AG08396 (cell line): Measurements from ENCODE around the gene NLN.
"Not testable (repeated sequence)": the region's sequence is repeated elsewhere in the genome, so short reads cannot be mapped to it uniquely, and the experiment has no call there.

Source experiments
- DNase-seq: peaks from one replicate; pipeline ENCODE4 v3.0.0; 2012; ENCODE audit warnings: low spot score, mixed read lengths

NLN gene

DNA sequence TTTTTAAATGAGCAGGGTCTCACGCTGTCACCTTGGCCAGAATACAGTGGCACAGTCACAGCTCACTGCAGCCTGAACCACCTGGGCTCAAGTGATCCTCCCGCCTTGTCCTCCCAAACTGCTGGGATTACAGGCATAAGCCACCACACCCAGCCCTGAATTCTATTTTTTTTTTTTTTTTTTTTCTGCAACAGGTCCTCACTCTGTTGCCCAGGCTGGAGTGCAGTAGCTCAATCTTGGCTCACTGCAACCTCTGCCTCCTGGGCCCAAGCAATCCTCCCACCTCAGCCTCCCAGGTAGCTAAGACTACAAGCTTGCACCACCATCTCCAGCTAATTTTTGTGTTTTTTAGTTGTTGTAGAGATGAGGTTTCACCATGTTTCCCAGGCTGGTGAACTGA is 51.0 kb downstream of the NLN start:
- not testable (repeated sequence) for DNase-seq

DNA sequence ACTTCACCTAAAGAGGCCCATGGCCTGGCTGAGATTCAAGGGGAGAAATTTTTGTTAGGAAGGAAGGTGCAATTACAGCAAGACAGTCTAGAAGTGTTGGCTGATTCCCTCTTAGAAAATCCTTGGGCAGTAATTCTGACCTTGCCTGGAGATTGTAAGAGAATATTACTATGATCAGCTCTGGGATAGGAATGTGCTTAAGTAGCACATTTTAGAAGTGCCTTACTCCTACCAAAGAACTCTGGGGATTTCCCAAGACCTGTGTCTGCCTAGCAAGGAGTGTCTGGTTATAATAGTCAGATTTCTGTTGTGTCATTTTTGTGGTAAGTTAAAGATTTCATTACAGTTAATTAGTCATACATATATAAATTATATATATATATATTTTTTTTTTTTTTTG is 52.3 kb downstream of the NLN start:
- DNase-seq = peak; percentile 45

DNA sequence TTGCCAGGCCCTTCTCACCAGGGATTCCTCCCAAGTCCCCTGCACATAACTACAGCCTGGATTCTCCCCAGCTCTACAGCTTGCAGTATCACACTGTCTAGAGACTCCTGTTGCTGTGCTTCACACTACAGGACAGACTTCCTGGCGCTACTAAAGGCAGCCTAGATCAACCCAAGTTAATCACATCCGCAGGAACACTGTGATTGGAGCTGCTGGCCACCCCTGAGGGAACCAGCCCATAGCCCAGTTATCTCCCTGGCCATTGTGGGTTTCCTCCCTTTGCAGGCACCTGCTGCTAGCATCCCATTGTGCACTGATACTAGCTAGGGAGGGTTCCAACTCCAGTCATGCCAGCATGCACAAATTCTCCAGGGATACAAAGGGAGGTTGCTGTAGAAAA is 53.5 kb downstream of the NLN start:
- DNase-seq = no peak

DNA sequence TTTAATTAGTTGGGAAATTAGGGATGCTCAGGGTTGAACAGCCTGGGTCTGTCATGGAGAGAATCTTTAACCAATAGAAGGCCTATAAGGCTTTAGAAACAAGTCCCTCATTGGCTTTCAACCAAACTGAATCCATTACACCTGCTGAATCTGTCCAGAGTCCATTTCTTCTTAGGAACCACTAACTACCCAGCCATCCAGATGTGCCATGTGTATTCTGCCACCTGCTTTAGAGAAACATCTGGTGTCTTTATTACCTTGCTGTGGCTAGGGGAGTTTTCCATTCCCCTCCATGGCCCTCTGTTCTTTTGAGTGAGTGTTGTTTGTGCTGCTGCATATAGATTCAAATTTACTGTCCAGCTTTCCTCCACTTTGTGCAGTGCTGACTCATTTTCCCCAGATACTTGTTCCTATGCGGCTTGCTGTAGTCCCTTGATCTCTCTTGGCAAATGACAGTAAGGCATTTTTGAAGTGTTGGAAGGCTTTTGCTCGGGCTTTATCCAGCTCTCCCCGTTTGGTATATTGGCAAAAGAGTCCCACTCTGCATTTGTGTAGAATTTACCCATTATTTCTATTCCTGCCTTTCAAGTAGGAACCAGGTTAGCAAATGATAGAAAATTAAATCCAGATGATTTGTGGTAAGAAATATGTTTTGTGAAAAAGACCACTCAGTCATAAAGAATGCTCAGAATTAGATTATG is 54.6 kb downstream of the NLN start:
- DNase-seq = no peak

DNA sequence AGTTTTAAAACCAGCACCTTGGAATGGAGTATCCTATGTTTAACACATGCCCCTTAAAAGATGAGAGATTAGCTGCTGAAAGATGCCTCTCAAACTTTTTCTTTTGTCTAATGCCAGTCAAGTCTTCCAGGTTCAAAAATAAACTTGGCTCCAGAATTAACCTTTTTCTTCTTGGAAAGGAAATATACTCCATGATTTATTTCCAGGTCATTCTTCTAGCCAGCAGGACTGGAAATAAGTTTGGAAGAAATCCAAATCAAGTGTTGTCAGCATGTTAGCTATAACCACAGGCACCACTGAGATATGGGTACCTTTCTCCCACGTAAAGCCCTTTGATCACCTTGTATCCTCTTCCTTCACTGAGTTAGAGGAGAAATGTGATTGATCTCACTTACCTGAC is 56.1 kb downstream of the NLN start:
- no peak for DNase-seq

DNA sequence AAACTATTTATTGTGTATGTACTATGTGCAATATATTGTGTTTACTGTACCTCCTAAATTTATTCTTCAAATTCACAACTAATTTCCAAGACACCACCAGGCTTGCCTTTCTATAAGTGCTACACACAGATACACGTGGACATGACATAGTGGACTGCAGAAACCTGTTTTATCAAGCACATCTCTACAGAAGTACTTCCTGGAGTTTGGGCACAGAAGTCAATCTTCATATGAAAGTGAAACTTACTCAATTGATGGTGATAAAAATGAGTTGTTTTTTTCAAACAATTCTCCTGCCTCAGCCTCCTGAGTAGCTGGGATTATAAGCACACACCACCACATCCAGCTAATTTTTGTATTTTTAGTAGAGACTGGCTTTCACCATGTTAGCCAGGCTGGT is 57.6 kb downstream of the NLN start:
- no peak for DNase-seq

DNA sequence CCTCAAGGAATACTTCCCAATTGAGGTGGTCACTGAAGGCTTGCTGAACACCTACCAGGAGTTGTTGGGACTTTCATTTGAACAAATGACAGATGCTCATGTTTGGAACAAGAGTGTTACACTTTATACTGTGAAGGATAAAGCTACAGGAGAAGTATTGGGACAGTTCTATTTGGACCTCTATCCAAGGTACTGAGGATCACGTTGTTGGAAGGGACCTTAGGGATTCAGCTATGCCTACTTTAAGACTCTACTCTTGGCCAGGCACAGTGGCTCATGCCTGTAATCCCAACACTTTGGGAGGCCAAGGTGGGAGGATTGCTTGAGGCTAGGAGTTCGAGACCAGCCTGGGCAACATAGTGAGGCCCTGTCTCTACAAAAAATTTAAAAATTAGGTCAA is 66.3 kb downstream of the NLN start:
- not testable (repeated sequence) for DNase-seq

DNA sequence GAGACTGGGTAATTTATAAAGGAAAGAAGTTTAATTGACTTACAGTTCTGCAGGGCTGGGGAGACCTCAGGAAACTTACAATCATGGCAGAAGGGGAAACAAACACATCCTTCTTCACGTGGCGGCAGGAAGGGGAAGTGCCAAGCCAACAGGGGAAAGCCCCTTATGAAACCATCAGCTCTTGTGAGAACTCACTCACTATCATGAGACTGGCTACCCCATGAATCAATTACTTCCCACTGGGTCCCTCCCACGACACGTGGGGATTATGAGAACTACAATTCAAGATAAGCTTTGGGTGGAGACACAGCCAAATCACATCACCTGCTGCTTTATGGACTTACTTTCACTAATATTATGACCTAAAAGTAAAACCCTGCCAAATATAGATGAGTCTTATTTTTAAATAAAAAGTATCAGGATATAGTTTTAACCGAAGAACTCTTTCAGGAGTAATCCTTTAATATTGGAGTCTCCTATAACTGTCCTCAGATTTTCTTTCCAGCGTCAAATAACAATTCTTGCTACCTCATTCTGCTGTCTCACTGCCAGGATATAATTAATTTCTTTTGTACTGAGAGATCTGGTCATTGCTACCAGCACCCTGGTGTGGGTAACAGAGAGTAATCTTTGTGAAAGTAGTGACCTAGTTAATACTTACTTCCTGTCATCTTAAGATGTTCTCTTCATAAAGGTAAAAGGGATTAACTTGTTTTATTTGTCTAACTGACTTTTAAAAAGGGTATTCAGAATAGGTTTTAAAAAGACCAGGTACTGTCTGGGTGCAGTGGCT is 68.6 kb downstream of the NLN start:
- DNase-seq = no peak

DNA sequence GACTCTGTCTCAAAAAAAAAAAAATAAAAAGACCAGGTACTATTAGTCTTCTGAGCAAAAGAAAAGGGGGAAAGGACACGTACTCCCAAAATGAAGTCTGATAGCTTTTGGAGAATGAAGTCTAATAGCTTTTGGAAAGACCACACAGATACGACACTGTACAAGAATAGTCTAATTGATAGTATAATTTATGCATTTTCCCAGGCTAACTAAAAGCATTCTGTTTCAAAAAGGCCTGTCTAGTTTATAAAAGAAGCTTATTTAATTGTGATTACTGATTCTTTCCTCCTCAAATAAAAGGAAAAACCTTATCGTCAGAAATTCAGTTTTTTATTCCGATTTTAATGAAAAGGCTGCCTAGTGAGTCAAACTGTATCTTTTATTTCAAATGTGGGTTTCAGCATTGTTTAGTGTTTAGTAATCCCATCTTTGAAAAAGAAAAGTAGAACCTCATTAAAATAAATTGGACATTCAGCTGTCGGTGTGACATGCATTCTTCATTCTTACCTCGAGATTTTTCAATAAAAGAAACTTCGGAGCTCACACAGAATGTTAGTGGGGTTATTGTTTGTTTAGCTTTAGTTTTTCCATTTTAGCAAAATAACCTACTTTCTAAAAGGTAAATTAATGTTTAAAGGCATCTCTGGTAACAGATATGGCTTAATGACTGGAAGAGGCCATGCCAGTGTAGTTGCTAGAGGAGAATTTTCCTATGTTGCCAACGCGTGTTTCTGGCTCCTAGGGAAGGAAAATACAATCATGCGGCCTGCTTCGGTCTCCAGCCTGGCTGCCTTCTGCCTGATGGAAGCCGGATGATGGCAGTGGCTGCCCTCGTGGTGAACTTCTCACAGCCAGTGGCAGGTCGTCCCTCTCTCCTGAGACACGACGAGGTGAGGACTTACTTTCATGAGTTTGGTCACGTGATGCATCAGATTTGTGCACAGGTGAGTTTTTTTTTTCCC is 70.0 kb downstream of the NLN start:
- no peak for DNase-seq

DNA sequence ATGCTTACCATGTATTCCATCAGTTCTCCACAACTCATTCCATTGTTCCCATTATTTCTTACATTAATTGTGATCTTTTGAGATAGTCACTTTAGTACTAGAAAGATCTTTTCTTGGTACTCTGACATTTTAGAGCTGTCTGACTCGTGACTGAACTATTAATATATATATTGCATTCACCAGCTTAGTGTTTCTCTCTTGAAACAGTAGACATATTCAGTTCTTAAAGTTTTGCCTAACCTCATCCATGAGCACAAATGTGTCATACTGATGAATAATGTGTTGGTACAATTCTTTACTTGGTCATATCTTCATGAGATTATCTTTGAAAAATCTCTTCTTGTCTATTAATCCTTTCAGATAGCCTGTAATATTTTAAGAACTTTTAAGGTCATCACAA is 74.3 kb downstream of the NLN start:
- DNase-seq = no peak

DNA sequence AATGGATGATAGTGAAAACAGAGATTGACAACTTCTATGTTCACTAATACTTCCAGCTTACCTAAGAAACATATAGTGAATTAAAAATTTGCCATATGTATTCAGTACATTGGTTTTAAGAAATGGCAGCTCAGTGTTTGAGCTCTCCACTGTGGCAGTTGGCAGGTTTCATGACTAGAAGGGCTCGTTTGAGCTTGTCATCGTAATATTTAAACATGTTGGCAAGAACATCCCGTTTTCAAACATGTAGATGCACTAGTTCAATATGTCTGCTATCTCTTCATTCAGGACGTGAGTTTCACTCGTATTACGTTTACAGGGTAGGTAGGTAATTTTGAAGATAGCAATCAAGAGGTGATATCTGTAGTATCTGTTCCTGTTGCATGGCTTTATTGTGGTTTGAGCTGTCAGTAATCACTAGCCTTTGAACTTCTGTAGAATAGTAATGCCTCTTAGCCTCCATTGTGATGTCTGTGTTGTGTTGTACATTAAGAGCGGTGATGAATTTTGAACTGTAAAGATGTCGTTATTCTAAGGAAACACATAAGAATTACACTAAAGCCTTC is 74.8 kb downstream of the NLN start:
- DNase-seq = no peak

DNA sequence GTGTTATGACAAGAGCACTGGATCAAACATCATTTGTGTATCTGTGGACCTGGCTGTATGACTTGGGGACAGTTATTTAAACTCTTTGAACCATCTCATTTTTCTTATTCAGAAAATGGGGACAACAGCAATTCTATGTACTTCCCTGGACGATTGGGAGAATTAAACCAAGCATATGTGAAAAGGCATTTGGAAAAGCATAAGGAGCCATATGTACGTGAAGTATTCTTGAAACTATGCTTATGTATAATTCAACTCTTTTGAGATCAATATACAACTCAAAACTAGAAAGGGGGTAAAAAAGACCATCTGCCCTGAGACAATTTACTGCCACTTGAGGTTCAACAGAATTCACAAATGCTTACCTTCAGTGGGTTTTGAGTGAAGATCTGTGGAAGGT is 75.5 kb downstream of the NLN start:
- DNase-seq = no peak

DNA sequence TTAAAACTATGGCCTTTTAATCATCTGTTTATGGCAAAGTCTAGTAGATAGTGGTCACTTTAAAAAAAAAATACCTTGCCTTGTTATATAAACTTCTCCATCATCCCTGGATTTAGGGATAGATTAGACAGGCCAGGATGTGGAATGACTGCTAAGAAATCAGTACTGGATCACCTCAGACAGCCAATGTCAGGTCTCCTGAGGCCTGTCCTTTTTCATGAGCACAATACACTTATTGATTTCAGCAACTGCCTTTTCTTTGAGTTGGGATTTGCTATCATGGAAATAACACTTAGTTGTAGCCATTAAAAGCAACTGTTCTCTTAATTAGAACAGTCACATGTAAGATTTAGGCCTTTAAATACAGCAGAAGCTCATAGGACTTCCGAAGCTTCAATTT is 77.9 kb downstream of the NLN start:
- DNase-seq = no peak

DNA sequence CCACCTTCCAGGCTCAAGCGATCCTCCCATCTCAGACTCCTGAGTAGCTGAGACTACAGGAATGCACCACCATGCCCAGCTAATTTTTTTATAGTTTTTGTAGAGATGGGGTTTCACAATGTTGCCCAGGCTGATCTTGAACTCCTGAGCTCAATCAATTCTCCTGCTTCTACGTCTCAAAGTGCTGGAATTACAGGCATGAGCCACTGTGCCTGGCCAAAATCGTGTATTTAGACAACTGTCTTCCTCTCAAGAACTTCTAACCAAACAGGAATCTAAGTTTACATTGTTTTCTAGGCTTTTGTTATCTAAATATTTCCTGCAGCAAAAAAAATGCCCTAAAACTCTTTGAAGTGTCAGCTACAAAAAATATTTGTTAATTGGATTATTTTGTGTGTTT is 78.8 kb downstream of the NLN start:
- no peak for DNase-seq

DNA sequence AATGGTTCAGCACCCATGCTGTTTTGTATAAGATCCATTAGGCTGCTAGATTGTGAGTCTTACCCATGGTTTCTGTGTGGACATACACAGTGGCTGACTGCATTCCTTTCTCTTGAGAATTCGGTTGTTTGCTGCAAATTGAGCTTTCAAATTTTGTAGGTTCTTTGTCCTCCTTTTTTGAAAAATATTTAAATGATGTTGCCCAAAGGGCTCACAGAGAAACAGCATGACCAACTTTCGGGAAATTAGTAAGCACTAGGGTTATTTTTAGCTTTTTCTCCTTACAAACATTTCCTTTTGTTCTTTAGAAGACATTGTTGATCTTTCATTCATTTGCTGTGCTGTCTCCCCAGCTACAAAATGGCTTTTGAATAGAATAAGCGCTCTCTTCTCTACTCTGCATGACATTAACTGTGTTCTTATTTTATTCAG is 79.4 kb downstream of the NLN start:
- DNase-seq = peak; percentile 43

DNA sequence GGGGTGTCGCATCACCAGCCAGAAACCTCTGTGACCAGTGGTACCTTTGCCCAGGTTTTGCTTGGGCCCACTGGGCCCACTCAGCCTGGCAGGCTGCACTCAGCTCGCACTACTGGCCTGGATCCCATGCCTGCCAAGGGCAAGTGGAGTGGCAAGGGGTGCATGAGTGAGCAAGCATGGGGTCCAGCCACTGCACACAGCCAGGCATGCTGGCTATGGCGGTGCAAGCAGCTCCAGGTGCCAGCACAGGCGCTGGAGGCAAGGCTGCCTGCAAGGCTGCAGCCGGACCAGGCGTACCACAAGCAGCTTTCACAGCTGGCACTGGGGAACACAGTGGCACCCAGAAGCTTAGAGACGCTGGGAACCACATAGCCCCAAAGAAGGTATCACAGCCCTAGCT is 80.1 kb downstream of the NLN start:
- no peak for DNase-seq

DNA sequence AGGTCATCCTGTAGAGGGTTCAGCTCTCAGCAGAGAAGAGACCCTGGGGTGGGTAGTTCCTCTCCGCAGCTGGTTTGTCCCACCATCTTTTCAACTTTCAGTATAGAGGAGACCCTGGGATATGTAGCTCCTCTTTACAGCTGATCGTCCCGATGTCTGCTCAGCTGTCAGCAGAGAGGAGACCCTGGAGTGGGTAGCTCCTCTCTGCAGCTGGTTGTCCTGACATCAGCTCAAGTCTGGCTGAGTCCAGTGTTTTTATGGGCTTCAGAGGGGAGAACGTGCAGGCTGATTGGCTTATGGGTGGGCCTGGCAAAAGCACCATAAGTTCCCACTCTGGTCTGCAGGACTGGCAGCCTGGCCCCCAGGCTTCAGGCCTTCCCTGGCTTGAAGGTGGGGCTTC is 80.8 kb downstream of the NLN start:
- DNase-seq = no peak

DNA sequence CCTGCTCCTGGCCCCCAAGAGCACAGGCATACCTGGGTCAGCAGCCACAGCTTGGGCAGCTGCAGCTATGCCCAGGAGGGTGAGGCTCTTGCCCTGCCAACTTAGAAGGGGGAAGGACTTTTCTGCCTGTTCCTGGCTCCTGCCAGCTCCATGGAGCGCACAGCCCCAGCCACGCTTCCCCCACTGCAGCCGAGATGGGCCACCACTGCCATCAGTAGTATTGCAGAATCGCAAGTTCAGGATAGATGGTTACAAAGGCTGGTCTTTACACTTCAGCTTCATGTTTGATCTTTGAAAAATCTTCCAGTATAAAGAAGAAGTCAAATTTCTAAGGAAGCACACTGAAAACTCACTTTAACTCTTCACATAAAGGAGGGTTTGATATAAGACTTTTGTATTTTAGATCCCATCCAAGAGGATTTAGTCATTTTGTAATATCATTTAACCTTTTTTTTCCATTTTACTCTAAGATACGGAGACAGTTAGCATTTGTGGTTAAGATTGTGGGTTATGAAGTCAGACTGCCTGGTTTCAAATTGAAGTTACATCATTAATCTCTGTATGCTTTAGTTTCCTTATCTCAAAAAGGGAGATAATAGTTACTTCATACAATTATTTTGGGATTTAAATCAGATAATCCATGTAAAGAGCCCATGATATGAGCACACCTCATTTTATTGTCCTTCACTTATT is 81.8 kb downstream of the NLN start:
- DNase-seq = no peak

DNA sequence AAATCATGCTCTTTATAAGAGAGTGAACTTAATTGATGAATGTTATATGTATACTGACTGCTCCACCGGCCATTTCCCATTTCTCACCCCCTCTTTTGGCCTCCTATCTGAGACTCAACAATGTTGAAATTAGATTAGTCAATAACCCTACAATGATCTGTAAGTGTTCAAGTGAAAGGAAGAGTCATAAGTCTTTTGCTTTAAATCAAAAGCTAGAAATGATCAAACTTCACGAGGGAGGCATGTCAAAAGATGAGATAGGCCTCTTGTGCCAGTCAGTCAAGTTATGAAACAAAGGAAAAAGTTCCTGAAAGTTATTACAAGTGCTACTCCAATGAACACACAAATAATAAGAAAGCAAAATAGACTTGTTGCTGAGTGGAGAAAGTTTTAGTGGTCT is 83.1 kb downstream of the NLN start:
- no peak for DNase-seq

DNA sequence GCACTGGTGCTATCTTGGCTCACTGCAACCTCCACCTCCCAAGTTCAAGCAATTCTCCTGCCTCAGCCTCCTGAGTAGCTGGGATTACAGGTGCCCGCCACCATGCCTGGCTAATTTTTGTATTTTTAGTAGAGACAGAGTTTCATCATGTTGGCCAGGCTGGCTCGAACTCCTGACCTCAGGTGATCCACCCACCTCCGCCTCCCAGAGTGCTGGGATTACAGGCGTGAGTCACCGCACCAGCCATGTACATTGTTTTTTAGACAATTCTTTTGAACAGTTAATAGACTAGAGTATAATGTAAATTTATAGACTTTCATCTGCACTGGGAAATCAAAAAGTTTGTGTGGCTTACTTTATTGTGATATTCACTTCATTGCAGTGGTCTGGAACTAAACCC is 85.5 kb downstream of the NLN start:
- DNase-seq = not testable (repeated sequence)

DNA sequence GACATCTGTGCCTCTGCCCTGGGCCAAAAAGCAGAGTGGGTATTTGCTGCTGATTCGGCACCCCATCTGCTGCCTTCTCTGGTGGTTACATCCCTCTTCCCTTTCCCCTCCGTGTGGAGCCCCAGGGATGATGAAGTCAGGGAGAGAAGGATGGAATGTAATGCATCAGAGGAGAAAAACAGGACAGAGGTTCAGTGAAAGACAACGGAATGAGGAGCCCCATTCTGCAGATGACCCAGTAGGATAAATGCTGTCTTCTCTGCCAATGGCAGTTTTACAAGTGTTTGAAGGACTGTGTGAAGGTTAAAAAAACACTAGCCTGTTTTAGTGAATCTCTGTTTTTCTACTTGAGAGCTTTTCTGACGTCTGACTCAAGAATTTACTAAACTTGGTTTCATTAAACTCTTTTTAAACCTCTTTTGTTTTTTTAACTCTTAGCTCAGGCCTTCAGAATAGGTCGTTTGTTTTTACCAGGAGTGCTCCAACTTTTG is 86.3 kb downstream of the NLN start:
- no peak for DNase-seq

DNA sequence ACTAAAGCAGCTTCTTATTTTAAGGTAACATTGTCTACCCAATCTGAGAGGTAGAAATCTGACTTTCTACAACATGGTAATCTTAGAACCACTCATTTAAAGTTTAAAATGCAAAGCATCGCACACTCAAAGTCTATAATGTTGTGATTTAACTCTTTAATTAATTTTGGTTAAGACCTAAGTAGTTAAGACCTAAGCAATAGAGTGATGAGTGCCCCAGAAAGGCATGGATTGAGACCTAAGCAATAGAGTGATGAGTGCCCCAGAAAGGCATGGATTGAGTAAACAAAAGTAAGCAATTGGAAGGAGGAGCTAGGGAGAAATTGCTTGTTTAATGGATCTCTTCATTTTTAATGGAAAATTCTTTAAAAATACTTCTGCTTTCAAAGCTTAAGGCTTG is 86.8 kb downstream of the NLN start:
- no peak for DNase-seq
